ENCODE measurements around the gene CAMK1D.

CAMK1D gene

GRCh38 chr10:12629767-12630165 lies 280.4 kb downstream of the CAMK1D start:
- no peak for DNase-seq (ENCODE audit: low read depth)

- DNase-seq (ENCODE audit: low read depth), result no peak
Measured at GRCh38 chr10:12631216-12631615, 281.9 kb downstream of the CAMK1D start.

- DNase-seq (ENCODE audit: low read depth), result no peak
Measured at GRCh38 chr10:12631787-12632562, 282.6 kb downstream of the CAMK1D start.

- no peak for DNase-seq (ENCODE audit: low read depth)
Measured at GRCh38 chr10:12633776-12634620, 284.7 kb downstream of the CAMK1D start.

GRCh38 chr10:12634621-12634931 lies 285.2 kb downstream of the CAMK1D start:
- no peak for DNase-seq (ENCODE audit: low read depth)

- no peak for DNase-seq (ENCODE audit: low read depth)
Measured at GRCh38 chr10:12635127-12635541, 285.8 kb downstream of the CAMK1D start.

- no peak for DNase-seq (ENCODE audit: low read depth)
Measured at GRCh38 chr10:12636571-12636970, 287.2 kb downstream of the CAMK1D start.

- DNase-seq (ENCODE audit: low read depth), result no peak
Measured at GRCh38 chr10:12637649-12638048, 288.3 kb downstream of the CAMK1D start.

- DNase-seq (ENCODE audit: low read depth), result no peak
Measured at GRCh38 chr10:12638103-12638502, 288.8 kb downstream of the CAMK1D start.

- no peak for DNase-seq (ENCODE audit: low read depth)
Measured at GRCh38 chr10:12638781-12639180, 289.4 kb downstream of the CAMK1D start.

GRCh38 chr10:12639996-12640944 lies 290.9 kb downstream of the CAMK1D start:
- DNase-seq (ENCODE audit: low read depth), result no peak

GRCh38 chr10:12642036-12642435 lies 292.7 kb downstream of the CAMK1D start:
- DNase-seq (ENCODE audit: low read depth), result no peak

- DNase-seq (ENCODE audit: low read depth), result no peak
Measured at GRCh38 chr10:12643279-12643678, 293.9 kb downstream of the CAMK1D start.

GRCh38 chr10:12644380-12645144 lies 295.2 kb downstream of the CAMK1D start:
- DNase-seq (ENCODE audit: low read depth), result no peak

GRCh38 chr10:12645449-12645848 lies 296.1 kb downstream of the CAMK1D start:
- DNase-seq (ENCODE audit: low read depth), result no peak

GRCh38 chr10:12649012-12649584 lies 299.8 kb downstream of the CAMK1D start:
- DNase-seq (ENCODE audit: low read depth), result no peak

GRCh38 chr10:12650122-12650521 lies 300.8 kb downstream of the CAMK1D start:
- DNase-seq (ENCODE audit: low read depth), result no peak

GRCh38 chr10:12650538-12651298 lies 301.4 kb downstream of the CAMK1D start:
- no peak for DNase-seq (ENCODE audit: low read depth)

- no peak for DNase-seq (ENCODE audit: low read depth)
Measured at GRCh38 chr10:12655940-12656339, 306.6 kb downstream of the CAMK1D start.

- DNase-seq (ENCODE audit: low read depth), result peak; percentile 63
Measured at GRCh38 chr10:12656518-12657142, 307.3 kb downstream of the CAMK1D start.
